Liver (tissue), 9 donors: ENCODE results near the gene MUC6. TPM values are rescaled to one million over a fixed set of nuclear protein-coding genes. Genes with fewer than 3 reads are reported as not detected.

Experiments
- DNase-seq: peaks from one replicate; pipeline ENCODE4 v3.0.0-alpha.2; 2017; ENCODE audit warnings: low spot score
- H3K27ac ChIP-seq, 2 donors: one replicate each; pipeline ENCODE4 v1.7.0; 2013; ENCODE audit warnings: inconsistent platforms in 2 of 2, low read length in 2 of 2, control low read depth in 1 of 2, low read depth in 1 of 2, mild to moderate bottlenecking in 1 of 2
- H3K27me3 ChIP-seq, 4 donors: one replicate each; pipeline versions ENCODE4 v1.6.1 to v1.7.0; 2013; ENCODE audit warnings: low read length in 3 of 4, inconsistent platforms in 1 of 4, mild to moderate bottlenecking in 1 of 4, moderate library complexity in 1 of 4; ENCODE audit not compliant: control insufficient read depth in 4 of 4, insufficient read depth in 4 of 4
- H3K36me3 ChIP-seq, 4 donors: one replicate each; pipeline versions ENCODE4 v1.6.1 to v1.7.0; 2013; ENCODE audit warnings: low read length in 3 of 4, mild to moderate bottlenecking in 3 of 4, low read depth in 1 of 4, moderate library complexity in 1 of 4; ENCODE audit not compliant: control insufficient read depth in 4 of 4, insufficient read depth in 3 of 4
- H3K4me1 ChIP-seq, 4 donors: one replicate each; pipeline versions ENCODE4 v1.6.1 to v1.7.0; 2013; ENCODE audit warnings: low read length in 3 of 4, mild to moderate bottlenecking in 3 of 4, moderate library complexity in 1 of 4; ENCODE audit not compliant: control insufficient read depth in 4 of 4, insufficient read depth in 4 of 4
- H3K4me3 ChIP-seq, 3 donors: one replicate each; pipeline versions ENCODE4 v1.6.1 to v1.7.0; 2013; ENCODE audit warnings: low read length in 3 of 3, control low read depth in 1 of 3, low read depth in 1 of 3, mild to moderate bottlenecking in 1 of 3
- H3K9ac ChIP-seq, 2 donors: one replicate each; pipeline ENCODE4 v1.7.0; 2013; ENCODE audit warnings: low read length in 2 of 2, mild to moderate bottlenecking in 2 of 2, moderate library complexity in 2 of 2, control low read depth in 1 of 2, low read depth in 1 of 2
- H3K9me3 ChIP-seq, 4 donors: one replicate each; pipeline versions ENCODE4 v1.6.1 to v1.7.0; 2013; ENCODE audit warnings: low read length in 3 of 4; ENCODE audit not compliant: control insufficient read depth in 4 of 4
- EGR1 ChIP-seq, 2 donors: IDR thresholded peaks; 2 replicates each; pipeline ENCODE4 v1.6.1; 2016 to 2018; ENCODE audit warnings: antibody characterized with exemption in 2 of 2, low read depth in 2 of 2
- FOXA1 ChIP-seq: IDR thresholded peaks from 2 replicates; pipeline ENCODE4 v1.6.1; 2016; ENCODE audit warnings: antibody characterized with exemption
- FOXA2 ChIP-seq: IDR thresholded peaks from 2 replicates; pipeline ENCODE4 v1.6.1; 2016; ENCODE audit warnings: antibody characterized with exemption
- MAX ChIP-seq: IDR thresholded peaks from 2 replicates; pipeline ENCODE4 v1.6.1; 2016; ENCODE audit warnings: antibody characterized with exemption
- RAD21 ChIP-seq, 2 donors: IDR thresholded peaks; 2 replicates each; pipeline ENCODE4 v1.6.1; 2016; ENCODE audit warnings: antibody characterized with exemption in 2 of 2, mild to moderate bottlenecking in 2 of 2
- SP1 ChIP-seq: IDR thresholded peaks from 2 replicates; pipeline ENCODE4 v1.6.1; 2018; ENCODE audit warnings: antibody characterized with exemption, mild to moderate bottlenecking
- YY1 ChIP-seq: IDR thresholded peaks from 2 replicates; pipeline ENCODE4 v1.6.1; 2016; ENCODE audit warnings: antibody characterized with exemption, mild to moderate bottlenecking
- WGBS: extraction: QIAGEN DNeasy Blood & Tissue Kit; methylation state at CpG from one replicate; pipeline ENCODE4 v1.1.7; 2013; 5-methylcytosine and 5-hydroxymethylcytosine counted together
- polyA plus RNA-seq, 2 donors: library from polyadenylated mRNA; stranded (reverse) in 1 of 2; unstranded in 1 of 2; fragments of 200-250 nt in 1 of 2; fragments of >200 nt in 1 of 2; fragmentation: Nextera tagmentation in 1 of 2; extraction: Ambion mirVana in 1 of 2; gene quantifications; one replicate each; pipeline versions ENCODE4 v1.2.1 to v1.2.3, GENCODE V29; 2013 to 2015
- total RNA-seq, 2 donors: library from RNA; depleted of rRNA; stranded (reverse); fragments of >200 nt; gene quantifications; one replicate each; pipeline ENCODE4 v1.2.3, GENCODE V29; 2014
- TF ChIP-seq, protein P1 (sequence below): IDR thresholded peaks from 2 replicates; pipeline ENCODE4 v1.6.1; 2016; ENCODE audit warnings: antibody characterized with exemption
- TF ChIP-seq, protein P2 (sequence below): fragments of 150-350 bp; IDR thresholded peaks from 2 replicates; pipeline ENCODE4 v1.5.1; 2017; ENCODE audit warnings: improper control_type of control experiment, low read depth, low read length; ENCODE audit not compliant: missing input control
- TF ChIP-seq, protein P3 (sequence below): IDR thresholded peaks from 2 replicates; pipeline ENCODE4 v1.6.1; 2016; ENCODE audit warnings: antibody characterized with exemption
- TF ChIP-seq, protein P4 (sequence below): IDR thresholded peaks from 2 replicates; pipeline ENCODE4 v1.6.1; 2016; ENCODE audit warnings: antibody characterized with exemption, mild to moderate bottlenecking
- donor health status: healthy.
- donor health status: healthy.
- donor health status: healthy.
- donor health status: healthy.
- donor health status: healthy.

The MUC6 gene
- total and polyA plus RNA-seq, 4 donors, result 0.05 to 0.54 (median 0.18) TPM

DNA sequence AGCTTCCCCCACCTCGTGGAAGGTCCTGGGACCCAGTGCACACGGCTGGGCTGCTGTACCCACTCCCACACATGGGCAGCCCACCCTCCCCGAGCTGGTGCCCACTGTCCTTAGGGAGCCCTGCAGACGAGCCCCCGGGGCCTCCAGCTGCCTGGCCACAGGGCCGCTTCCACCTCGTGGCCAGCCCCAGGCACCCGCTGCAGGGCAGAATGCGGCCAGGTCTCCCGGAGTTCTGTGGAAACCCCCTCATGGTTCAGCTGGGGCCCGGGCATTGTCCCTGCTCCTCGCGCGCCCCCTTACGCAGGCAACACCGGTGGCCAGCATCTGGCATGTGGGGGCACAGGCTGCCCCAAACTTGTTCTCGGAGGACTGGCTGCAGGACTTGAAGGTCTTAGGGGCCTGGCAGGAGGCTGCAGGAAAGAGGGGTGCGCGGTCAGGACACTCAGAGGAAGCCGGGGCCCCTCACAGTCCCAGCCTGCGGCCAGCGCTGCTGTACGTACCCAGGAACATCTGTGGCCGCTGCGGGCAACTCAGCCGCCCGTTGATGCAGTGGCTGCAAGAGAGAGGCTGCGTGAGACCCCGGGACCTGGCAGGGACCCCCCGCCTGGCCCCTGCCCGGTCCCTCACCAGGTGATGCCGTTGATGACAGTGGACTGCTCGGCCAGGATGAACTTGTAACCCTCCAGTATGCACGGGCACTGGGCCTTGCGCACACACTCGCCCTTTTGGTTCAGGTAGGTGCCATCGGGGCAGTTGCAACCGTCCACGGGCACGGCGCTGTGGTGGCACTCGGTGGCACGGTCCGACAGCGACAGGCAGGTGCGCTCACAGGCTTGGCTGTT lies 9.7 kb downstream of the MUC6 start:
- H3K36me3 ChIP-seq, result peaks cover 0 to 2% (median 0%) of the 10 kb centered on the region in 4 donors
- H3K27ac ChIP-seq, result no peak overlapping the region
- H3K9ac ChIP-seq, result no peak overlapping the region
- 86% methylated on average over 46 of the region's 46 CpGs for WGBS
- H3K9me3 ChIP-seq, result no peaks in the 10 kb centered on the region
- no peak for DNase-seq
- H3K4me3 ChIP-seq, result no peak overlapping the region
- TF ChIP-seq, protein P1, sequence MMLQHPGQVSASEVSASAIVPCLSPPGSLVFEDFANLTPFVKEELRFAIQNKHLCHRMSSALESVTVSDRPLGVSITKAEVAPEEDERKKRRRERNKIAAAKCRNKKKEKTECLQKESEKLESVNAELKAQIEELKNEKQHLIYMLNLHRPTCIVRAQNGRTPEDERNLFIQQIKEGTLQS, result no peak
- TF ChIP-seq YY1 (no peak), FOXA2 (no peak)
- no peaks in the 10 kb centered on the region for H3K27me3 ChIP-seq
- H3K4me1 ChIP-seq, result no peaks in the 10 kb centered on the region

DNA sequence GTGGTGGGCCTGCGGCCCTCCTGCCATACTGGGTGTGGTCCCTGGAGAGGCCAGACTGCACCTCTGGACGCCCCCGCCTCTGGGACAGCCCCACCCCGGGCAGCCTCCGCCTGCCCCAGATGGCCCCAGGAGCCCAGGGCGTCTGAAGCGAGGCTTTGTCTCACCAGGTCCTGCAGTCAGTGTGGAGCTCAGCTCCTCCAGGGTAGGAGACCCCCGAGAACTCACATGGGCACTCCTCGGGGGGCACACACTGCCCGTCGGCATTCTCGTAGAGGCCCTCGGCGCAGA lies 10.4 kb downstream of the MUC6 start:
- no peak for DNase-seq
- peaks cover 0 to 2% (median 0%) of the 10 kb centered on the region in 4 donors for H3K36me3 ChIP-seq
- no peak overlapping the region for H3K9ac ChIP-seq
- no peak overlapping the region for H3K4me3 ChIP-seq
- H3K9me3 ChIP-seq, result no peaks in the 10 kb centered on the region
- no peaks in the 10 kb centered on the region for H3K27me3 ChIP-seq
- H3K27ac ChIP-seq, result no peak overlapping the region
- no peaks in the 10 kb centered on the region for H3K4me1 ChIP-seq
- TF ChIP-seq FOXA1, result no peak
- TF ChIP-seq RAD21 (IDR thresholded peaks at IDR 0.05), result no peak
- TF ChIP-seq EGR1 (IDR thresholded peaks at IDR 0.05; ENCODE audit: low read depth in 2 of 2), result no peak
- TF ChIP-seq MAX, result no peak
- TF ChIP-seq, protein P2, sequence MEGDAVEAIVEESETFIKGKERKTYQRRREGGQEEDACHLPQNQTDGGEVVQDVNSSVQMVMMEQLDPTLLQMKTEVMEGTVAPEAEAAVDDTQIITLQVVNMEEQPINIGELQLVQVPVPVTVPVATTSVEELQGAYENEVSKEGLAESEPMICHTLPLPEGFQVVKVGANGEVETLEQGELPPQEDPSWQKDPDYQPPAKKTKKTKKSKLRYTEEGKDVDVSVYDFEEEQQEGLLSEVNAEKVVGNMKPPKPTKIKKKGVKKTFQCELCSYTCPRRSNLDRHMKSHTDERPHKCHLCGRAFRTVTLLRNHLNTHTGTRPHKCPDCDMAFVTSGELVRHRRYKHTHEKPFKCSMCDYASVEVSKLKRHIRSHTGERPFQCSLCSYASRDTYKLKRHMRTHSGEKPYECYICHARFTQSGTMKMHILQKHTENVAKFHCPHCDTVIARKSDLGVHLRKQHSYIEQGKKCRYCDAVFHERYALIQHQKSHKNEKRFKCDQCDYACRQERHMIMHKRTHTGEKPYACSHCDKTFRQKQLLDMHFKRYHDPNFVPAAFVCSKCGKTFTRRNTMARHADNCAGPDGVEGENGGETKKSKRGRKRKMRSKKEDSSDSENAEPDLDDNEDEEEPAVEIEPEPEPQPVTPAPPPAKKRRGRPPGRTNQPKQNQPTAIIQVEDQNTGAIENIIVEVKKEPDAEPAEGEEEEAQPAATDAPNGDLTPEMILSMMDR, result no peak
- TF ChIP-seq YY1, result no peak
- TF ChIP-seq SP1, result no peak
- TF ChIP-seq, protein P3, sequence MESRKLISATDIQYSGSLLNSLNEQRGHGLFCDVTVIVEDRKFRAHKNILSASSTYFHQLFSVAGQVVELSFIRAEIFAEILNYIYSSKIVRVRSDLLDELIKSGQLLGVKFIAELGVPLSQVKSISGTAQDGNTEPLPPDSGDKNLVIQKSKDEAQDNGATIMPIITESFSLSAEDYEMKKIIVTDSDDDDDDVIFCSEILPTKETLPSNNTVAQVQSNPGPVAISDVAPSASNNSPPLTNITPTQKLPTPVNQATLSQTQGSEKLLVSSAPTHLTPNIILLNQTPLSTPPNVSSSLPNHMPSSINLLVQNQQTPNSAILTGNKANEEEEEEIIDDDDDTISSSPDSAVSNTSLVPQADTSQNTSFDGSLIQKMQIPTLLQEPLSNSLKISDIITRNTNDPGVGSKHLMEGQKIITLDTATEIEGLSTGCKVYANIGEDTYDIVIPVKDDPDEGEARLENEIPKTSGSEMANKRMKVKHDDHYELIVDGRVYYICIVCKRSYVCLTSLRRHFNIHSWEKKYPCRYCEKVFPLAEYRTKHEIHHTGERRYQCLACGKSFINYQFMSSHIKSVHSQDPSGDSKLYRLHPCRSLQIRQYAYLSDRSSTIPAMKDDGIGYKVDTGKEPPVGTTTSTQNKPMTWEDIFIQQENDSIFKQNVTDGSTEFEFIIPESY, result no peak
- TF ChIP-seq, protein P4, sequence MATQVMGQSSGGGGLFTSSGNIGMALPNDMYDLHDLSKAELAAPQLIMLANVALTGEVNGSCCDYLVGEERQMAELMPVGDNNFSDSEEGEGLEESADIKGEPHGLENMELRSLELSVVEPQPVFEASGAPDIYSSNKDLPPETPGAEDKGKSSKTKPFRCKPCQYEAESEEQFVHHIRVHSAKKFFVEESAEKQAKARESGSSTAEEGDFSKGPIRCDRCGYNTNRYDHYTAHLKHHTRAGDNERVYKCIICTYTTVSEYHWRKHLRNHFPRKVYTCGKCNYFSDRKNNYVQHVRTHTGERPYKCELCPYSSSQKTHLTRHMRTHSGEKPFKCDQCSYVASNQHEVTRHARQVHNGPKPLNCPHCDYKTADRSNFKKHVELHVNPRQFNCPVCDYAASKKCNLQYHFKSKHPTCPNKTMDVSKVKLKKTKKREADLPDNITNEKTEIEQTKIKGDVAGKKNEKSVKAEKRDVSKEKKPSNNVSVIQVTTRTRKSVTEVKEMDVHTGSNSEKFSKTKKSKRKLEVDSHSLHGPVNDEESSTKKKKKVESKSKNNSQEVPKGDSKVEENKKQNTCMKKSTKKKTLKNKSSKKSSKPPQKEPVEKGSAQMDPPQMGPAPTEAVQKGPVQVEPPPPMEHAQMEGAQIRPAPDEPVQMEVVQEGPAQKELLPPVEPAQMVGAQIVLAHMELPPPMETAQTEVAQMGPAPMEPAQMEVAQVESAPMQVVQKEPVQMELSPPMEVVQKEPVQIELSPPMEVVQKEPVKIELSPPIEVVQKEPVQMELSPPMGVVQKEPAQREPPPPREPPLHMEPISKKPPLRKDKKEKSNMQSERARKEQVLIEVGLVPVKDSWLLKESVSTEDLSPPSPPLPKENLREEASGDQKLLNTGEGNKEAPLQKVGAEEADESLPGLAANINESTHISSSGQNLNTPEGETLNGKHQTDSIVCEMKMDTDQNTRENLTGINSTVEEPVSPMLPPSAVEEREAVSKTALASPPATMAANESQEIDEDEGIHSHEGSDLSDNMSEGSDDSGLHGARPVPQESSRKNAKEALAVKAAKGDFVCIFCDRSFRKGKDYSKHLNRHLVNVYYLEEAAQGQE, result no peak
- 89% methylated on average over 14 of the region's 14 CpGs for WGBS
